Heart right ventricle (tissue), 16 donors: ENCODE results near the gene AMIGO3. TPM values are rescaled to one million over a fixed set of nuclear protein-coding genes. Genes with fewer than 3 reads are reported as not detected.
"Not testable (repeated sequence)": the region's sequence is repeated elsewhere in the genome, so short reads cannot be mapped to it uniquely, and the experiment has no call there.

ENCODE experiments used
- ATAC-seq, 8 donors: fragments of 200-7000 bp; cut with Tn5 transposase; one replicate each; pipeline ENCODE4 v1.9.1; 2020; ENCODE audit warnings: mild to moderate bottlenecking in 8 of 8, moderate library complexity in 8 of 8, moderate number of reproducible peaks in 1 of 8
- DNase-seq, 2 donors: peaks; one replicate each; pipeline ENCODE4 v3.0.0-alpha.2; 2020
- H3K27ac ChIP-seq, 10 donors: fragments of 200-600 bp; sonication (generic) in 2 of 10; one replicate each; pipeline versions ENCODE4 v1.5.0 to v1.8.0; 2020 to 2022; ENCODE audit warnings: mild to moderate bottlenecking in 3 of 10
- H3K27me3 ChIP-seq, 7 donors: fragments of 200-600 bp; one replicate each; pipeline ENCODE4 v1.8.0; 2021 to 2022; ENCODE audit warnings: mild to moderate bottlenecking in 2 of 7
- H3K36me3 ChIP-seq, 9 donors: fragments of 200-600 bp; sonication (generic) in 1 of 9; one replicate each; pipeline versions ENCODE4 v1.5.0 to v1.8.0; 2020 to 2022; ENCODE audit warnings: mild to moderate bottlenecking in 2 of 9
- H3K4me1 ChIP-seq, 9 donors: fragments of 200-600 bp; sonication (generic) in 1 of 9; one replicate each; pipeline versions ENCODE4 v1.5.0 to v1.8.0; 2020 to 2022; ENCODE audit warnings: mild to moderate bottlenecking in 4 of 9
- H3K4me3 ChIP-seq, 10 donors: fragments of 200-600 bp; sonication (generic) in 2 of 10; one replicate each; pipeline versions ENCODE4 v1.5.0 to v1.8.0; 2020 to 2022; ENCODE audit warnings: mild to moderate bottlenecking in 7 of 10, moderate library complexity in 2 of 10
- H3K9me3 ChIP-seq, 11 donors: fragments of 200-600 bp in 10 of 11; sonication (generic) in 2 of 11; one replicate each; pipeline versions ENCODE4 v1.5.0 to v1.8.0; 2013 to 2022; ENCODE audit warnings: mild to moderate bottlenecking in 2 of 11, control low read depth in 1 of 11, moderate library complexity in 1 of 11
- WGBS, 2 donors: extraction: QIAGEN DNeasy Blood & Tissue Kit; methylation state at CpG; one replicate each; pipeline ENCODE4 v1.1.7; 2013; ENCODE audit warnings: inconsistent platforms in 1 of 2; 5-methylcytosine and 5-hydroxymethylcytosine counted together
- intact Hi-C, 10 donors: fragments of 100-400 bp; cut with DNase I; formaldehyde crosslinking; loops; one replicate each; pipeline versions ENCODE4 v1.11.1 to v1.14.2; 2022
- polyA plus RNA-seq, 2 donors: library from polyadenylated mRNA; stranded (reverse); fragments of 200-250 nt; gene quantifications; one replicate each; pipeline ENCODE4 v1.2.3, GENCODE V29; 2013
- total RNA-seq, 10 donors: library from RNA; stranded (reverse); fragmentation: NEBNext Ultra II Directional in 3 of 10; extraction: Animal tissue kit (Norgen Biotek cat#: 25700) in 3 of 10; gene quantifications; one replicate each; pipeline versions ENCODE4 v1.2.1 to v1.2.4, GENCODE V29; 2021 to 2023
- TF ChIP-seq, protein P1 (sequence below), 9 donors: fragments of 200-600 bp; sonication (generic) in 2 of 9; IDR thresholded peaks; one replicate each; pipeline versions ENCODE4 v1.5.0 to v1.8.0; 2021 to 2022; ENCODE audit warnings: antibody characterized with exemption in 9 of 9, mild to moderate bottlenecking in 5 of 9, moderate library complexity in 1 of 9
- donor health status: Arrhythmogenic right ventricular cardiomyopathy.
- donor health status: ischemic (EF 13 %, LVEDD 7.1; RV severe dilation, severe dysfunction).
- donor health status: healthy with polysubstance abuse.
- donor health status: DM: no; HTN: yes; CAD: no.
- donor health status: DM: no; HTN: no; CAD: no.
- donor health status: ischemic (EF 25% LVEDD 6.9; RV normal size, moderate dysfunction).
- donor health status: ischemic (EF 25% LVEDD 5.7; RV mildly dilated, moderate dysfunction).
- donor health status: healthy.
- donor health status: DM: yes; HTN: yes; CAD: no.
- donor health status: Ischemic cardiomyopathy.
- donor health status: ischemic (EF 35%, LVEDD 5.7; RV mildly dilated, moderate dysfunction).
- donor health status: nonischemic (EF 11% LVEDD 7.7; RV severe dilation, severe dysfunction).
- donor health status: DM: yes; HTN: yes; CAD: no.
- donor health status: PGD.
- donor health status: ischemic (EF 29% LVEDD 5.4; RV normal size, mild dysfunction).
- donor health status: nonischemic (EF 23%, LVEDD 6.1; RV moderate dilation, normal function).

AMIGO3 gene
- total and polyA plus RNA-seq, 12 donors: 0.09 to 2.1 (median 0.97) TPM; not detected in 8

DNA sequence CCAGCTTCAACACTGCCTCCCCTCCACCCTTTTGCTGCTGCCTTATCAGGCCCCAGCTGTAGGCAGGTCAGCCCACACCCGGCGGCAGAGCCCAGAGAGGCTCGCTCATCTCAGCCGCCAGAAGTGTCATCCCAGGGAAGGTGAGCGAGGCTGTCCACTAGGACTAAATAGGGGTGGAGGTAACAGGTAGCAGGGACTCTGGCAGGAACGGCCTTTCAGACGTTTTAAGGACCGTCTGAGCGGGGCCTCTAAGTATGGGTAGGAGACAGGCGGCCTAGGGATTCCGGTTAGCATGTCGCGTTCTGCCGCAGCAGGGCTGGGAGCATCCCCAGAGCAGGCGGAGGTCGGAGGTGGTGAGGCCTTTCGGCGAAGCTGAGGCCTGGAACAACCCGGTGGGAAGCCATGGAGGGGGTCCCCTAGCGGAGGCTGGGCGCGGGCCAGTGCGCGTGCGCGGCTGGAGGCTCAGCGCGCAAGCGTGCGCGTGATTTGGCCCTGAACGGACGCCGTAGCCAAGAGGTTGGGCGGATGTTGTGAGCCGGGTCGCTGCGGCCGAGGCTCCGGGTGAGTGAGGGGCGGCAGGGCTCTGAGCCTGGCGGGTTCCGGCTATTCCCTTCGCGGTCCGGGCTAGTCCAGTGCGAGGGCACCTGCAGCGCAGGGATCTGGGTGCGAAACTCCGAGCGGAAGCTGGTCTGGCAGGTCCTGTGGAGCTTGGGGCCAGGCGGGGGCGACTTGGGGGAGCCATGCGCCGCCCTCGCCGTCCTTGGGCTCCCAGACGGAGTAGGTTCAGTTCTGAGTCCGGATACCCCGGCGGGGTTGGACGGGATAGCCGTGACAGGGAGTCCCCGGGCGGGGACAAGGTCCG is 30.2 kb downstream of the AMIGO3 start, which contains the start of the genes MST1 and RNF123:
Gene MST1 (minus strand): TSS at position 429 of the 862 bp plus-strand sequence. CDS start 783 bp downstream, outside the sequence.
Gene RNF123 (plus strand): TSS at position 512 of the 862 bp plus-strand sequence. CDS start 1,609 bp downstream, outside the sequence.
- 3% methylated on average over 63 to 64 of the region's 66 CpGs for WGBS, 2 donors
- Histone ChIP-seq H3K36me3 (peaks cover 0 to 9% (median 0%) of the 10 kb centered on the region in 9 donors), H3K4me1 (peaks cover 4 to 48% (median 32%) of the 10 kb centered on the region in 9 donors), H3K9me3 (no peaks in the 10 kb centered on the region), H3K27me3 (peaks cover 0 to 14% (median 0%) of the 10 kb centered on the region in 7 donors), H3K4me3 (peak within 1 kb of the TSS; percentile 63 to 100 (median 97)), H3K27ac (peak within 1 kb of the TSS; percentile 11 to 92 (median 87))
- peak; percentile 76 to 92 (median 88) for ATAC-seq
- peak; percentile 93 to 94 for DNase-seq
- intact Hi-C loops: no loop called here
- TF ChIP-seq, protein P1, sequence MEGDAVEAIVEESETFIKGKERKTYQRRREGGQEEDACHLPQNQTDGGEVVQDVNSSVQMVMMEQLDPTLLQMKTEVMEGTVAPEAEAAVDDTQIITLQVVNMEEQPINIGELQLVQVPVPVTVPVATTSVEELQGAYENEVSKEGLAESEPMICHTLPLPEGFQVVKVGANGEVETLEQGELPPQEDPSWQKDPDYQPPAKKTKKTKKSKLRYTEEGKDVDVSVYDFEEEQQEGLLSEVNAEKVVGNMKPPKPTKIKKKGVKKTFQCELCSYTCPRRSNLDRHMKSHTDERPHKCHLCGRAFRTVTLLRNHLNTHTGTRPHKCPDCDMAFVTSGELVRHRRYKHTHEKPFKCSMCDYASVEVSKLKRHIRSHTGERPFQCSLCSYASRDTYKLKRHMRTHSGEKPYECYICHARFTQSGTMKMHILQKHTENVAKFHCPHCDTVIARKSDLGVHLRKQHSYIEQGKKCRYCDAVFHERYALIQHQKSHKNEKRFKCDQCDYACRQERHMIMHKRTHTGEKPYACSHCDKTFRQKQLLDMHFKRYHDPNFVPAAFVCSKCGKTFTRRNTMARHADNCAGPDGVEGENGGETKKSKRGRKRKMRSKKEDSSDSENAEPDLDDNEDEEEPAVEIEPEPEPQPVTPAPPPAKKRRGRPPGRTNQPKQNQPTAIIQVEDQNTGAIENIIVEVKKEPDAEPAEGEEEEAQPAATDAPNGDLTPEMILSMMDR (IDR thresholded peaks at IDR 0.05): peak in 7 of 9 donors; percentile 24 to 62 (median 49)

DNA sequence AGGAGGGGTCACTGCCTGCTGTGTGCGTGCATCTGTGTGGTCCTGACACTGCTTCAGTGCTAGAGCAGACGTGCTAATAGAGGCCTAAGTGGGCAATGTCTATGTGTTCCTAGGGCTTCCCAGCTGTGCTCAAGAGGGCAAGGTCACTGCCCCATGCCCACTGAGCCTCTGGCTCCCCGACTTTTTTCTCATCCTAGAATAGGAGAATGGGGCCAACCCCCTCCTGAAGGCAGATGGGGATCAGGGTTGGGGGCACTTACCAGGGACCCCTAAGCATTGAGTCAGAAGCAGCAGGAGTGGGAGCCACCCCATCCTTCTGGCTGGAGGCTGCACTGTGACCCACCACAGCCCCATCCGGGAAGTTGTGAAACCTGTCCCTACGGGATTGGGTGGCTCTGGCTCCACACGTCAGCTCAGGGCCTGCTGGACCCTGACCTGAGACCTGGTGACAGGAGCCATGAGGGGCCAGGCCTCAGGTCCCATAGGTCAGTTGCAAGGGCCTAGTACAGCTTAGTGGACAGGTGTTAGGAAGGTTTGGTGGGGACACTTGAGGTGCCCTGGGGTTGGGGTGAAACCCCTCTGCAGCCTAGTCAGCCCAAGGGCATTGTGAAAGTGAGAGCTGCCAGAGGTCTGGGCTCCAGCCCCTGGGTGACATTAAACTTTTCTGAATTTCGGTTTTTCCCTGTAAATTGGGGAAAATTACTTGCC is 31.0 kb downstream of the AMIGO3 start:
- Histone ChIP-seq H3K36me3 (peaks cover 0 to 15% (median 4%) of the 10 kb centered on the region in 9 donors), H3K27me3 (peaks cover 0 to 14% (median 0%) of the 10 kb centered on the region in 7 donors), H3K27ac (peak overlapping the region in 9 of 10 donors; percentile 74 to 92 (median 87)), H3K4me1 (peaks cover 4 to 48% (median 32%) of the 10 kb centered on the region in 9 donors), H3K4me3 (peak overlapping the region; percentile 63 to 100 (median 97))
- ATAC-seq: peak in 4 of 8 donors; percentile 1 to 4 (median 2)
- H3K9me3 ChIP-seq, DNase-seq, intact Hi-C loops: not testable (repeated sequence)
- 67 to 75% methylated on average over 7 of the region's 7 CpGs for WGBS, 2 donors

DNA sequence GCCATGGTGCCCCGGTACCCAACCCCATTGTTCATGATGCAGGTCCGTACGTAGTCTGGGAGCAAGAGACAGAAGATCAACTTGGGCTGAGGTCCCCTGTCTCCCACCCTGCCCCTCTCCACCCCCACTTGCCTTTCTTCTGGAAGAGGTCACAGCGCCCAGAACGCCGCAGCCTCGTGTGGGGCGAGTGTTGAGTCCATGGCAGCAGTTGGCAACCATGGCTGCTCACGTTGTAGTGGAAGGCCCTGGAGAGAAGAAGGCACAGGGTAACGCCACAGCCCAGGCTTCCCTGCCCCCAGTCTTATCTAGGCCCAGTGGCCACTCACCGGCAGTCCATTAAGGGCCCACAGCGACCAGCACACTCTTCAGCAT is 32.1 kb downstream of the AMIGO3 start:
- ATAC-seq, H3K27ac ChIP-seq, DNase-seq, H3K9me3 ChIP-seq, intact Hi-C loops: not testable (repeated sequence)
- 84 to 90% methylated on average over 12 of the region's 12 CpGs for WGBS, 2 donors
- Histone ChIP-seq H3K36me3 (peaks cover 0 to 25% (median 15%) of the 10 kb centered on the region in 9 donors), H3K4me3 (peak overlapping the region in 1 of 10 donors; percentile 27), H3K27me3 (peaks cover 0 to 14% (median 0%) of the 10 kb centered on the region in 7 donors), H3K4me1 (peaks cover 4 to 48% (median 32%) of the 10 kb centered on the region in 9 donors)

DNA sequence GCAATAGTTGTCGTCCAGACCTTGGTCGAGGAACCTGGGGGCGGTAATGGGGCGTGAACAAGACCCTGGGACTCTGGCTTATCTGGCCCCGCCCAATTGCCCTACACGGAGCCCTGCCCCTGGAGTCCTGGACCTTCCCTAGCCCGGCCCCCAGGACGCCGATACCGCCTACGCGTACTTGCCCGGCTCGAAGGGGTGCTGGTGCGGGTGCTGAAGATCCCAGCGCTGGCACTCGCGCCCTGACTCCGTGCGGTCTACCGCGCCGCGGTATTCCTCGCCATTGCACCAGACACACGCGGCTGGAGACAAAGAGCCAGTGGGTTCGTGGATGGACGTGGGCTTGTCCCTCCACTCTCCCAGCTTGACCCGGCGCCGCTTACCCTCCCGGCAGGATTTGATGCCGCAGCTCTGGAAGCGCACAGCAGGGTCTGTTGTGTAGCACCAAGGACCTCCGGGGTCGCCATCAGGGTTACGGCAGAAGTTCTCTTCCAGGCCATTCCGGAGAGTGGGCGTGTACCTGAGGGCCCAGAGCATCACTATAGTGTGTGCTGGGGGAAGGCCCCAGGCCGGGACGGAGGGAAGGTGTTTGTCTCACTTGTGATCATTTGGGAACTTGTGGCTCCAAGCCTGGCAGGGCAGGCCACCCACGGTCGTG is 32.6 kb downstream of the AMIGO3 start:
- Histone ChIP-seq H3K36me3 (peaks cover 0 to 30% (median 20%) of the 10 kb centered on the region in 9 donors), H3K4me3 (peak overlapping the region; percentile 3 to 43 (median 30)), H3K4me1 (peaks cover 4 to 46% (median 32%) of the 10 kb centered on the region in 9 donors), H3K27me3 (peaks cover 0 to 14% (median 0%) of the 10 kb centered on the region in 7 donors)
- ATAC-seq (peak; percentile 10 to 54 (median 36)), DNase-seq (peak; percentile 40 to 47)
- H3K27ac ChIP-seq, intact Hi-C loops, H3K9me3 ChIP-seq: not testable (repeated sequence)
- WGBS, 2 donors: 8 to 13% methylated on average over 44 of the region's 44 CpGs

DNA sequence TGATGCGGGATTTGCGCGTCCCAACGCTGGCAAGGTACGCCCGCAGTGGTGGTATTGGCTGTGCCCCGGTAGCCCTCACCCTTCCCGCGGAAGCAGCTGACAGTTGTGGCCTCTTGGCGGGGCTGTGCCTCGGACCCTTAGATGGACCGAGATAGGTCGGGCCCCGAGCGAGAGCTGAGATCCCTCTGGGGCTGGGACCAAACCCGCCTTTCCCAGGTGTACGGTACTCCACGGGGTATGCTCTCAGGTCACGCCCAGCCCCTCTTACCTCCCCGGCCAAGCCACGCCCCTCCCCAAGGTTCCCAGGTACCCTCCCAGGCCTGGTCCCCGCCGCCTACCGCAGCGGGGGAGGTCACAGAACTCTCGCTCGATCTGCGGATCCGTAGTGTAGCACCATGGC is 33.1 kb downstream of the AMIGO3 start:
- peaks cover 0 to 14% (median 0%) of the 10 kb centered on the region in 7 donors for H3K27me3 ChIP-seq
- WGBS, 2 donors: 3 to 4% methylated on average over 21 to 25 of the region's 29 CpGs
- DNase-seq: peak in 1 of 2 donors; percentile 33
- peak in 5 of 8 donors; percentile 1 to 6 (median 3) for ATAC-seq
- H3K9me3 ChIP-seq, intact Hi-C loops, H3K27ac ChIP-seq: not testable (repeated sequence)
- peak overlapping the region in 9 of 10 donors; percentile 3 to 43 (median 32) for H3K4me3 ChIP-seq
- peaks cover 0 to 36% (median 20%) of the 10 kb centered on the region in 9 donors for H3K36me3 ChIP-seq
- peaks cover 4 to 40% (median 31%) of the 10 kb centered on the region in 9 donors for H3K4me1 ChIP-seq

DNA sequence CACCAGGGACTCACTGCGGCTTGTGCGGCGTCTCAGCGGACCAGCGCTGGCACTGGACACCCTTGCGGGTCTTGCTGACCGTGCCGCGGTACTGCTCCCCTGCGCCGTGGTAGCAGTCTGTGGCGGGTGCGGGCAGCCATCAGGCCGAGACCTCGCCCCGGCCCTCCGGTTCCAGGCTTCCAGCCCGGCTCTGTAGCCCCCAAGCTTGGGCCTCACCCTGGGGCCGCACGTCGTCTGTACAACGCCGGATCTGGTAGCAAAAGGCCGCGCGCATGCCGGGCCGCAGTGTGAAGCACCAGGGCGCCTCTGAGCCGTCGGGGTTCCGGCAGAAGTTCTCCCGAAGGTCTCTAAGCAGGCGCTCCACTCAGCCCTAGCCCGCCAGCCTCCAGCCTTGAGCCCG is 33.6 kb downstream of the AMIGO3 start:
- peaks cover 0 to 41% (median 25%) of the 10 kb centered on the region in 9 donors for H3K36me3 ChIP-seq
- DNase-seq, intact Hi-C loops, H3K4me3 ChIP-seq, H3K27ac ChIP-seq, ATAC-seq, H3K9me3 ChIP-seq: not testable (repeated sequence)
- peaks cover 4 to 35% (median 26%) of the 10 kb centered on the region in 9 donors for H3K4me1 ChIP-seq
- H3K27me3 ChIP-seq: peaks cover 0 to 14% (median 0%) of the 10 kb centered on the region in 7 donors
- 28 to 30% methylated on average over 30 to 35 of the region's 36 CpGs for WGBS, 2 donors

DNA sequence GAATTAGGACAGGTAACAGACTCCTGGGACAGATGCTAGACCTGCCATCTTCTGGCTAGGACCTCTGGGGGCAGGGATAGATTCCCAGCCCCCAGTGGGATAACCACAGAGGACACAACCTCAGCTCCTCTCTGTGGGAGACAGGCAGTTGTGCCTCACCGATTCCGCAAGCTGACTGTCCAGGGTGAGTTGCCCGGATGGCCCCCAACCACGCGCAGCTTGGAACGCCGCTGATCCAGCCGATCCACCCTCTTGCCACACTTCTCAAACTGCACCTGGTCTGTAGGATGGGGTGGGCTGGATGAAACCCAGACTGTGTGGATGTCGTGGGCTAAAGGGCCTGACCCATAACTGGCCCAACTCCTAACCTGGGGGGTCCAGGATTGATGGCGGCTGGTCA is 34.4 kb downstream of the AMIGO3 start:
- H3K9me3 ChIP-seq, intact Hi-C loops, H3K4me3 ChIP-seq, H3K27ac ChIP-seq, ATAC-seq, DNase-seq: not testable (repeated sequence)
- WGBS, 2 donors: 94 to 98% methylated on average over 10 of the region's 10 CpGs
- Histone ChIP-seq H3K36me3 (peaks cover 0 to 48% (median 32%) of the 10 kb centered on the region in 9 donors), H3K4me1 (peaks cover 4 to 28% (median 18%) of the 10 kb centered on the region in 9 donors), H3K27me3 (peaks cover 0 to 14% (median 0%) of the 10 kb centered on the region in 7 donors)

DNA sequence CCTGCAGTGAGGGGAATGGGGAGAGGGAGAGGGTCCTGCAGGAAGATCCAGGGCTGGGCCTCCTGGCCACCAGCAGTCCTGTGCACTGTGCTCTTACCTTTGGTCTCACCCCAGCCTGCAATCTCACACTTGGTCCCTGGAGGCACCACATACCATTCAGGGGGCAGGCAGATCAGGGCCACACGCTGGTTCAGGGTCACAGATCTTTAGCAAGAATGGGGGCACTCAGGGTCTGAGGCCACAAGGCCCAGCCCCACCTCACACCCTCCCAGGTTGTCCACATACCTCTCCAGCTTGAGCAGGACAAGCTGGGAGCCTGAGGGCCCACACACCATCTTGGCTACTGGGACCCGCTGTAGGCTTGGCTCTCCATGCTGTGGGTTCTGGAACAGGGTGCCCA is 35.0 kb downstream of the AMIGO3 start:
- 94 to 95% methylated on average over 2 of the region's 2 CpGs for WGBS, 2 donors
- H3K27ac ChIP-seq, intact Hi-C loops, DNase-seq, ATAC-seq, H3K4me3 ChIP-seq, H3K9me3 ChIP-seq: not testable (repeated sequence)
- H3K4me1 ChIP-seq: peaks cover 4 to 25% (median 15%) of the 10 kb centered on the region in 9 donors
- H3K27me3 ChIP-seq: peaks cover 0 to 14% (median 0%) of the 10 kb centered on the region in 7 donors
- H3K36me3 ChIP-seq: peaks cover 0 to 55% (median 39%) of the 10 kb centered on the region in 9 donors
